ENCODE data around the gene IFT43.

GRCh38 chr14:75970989-75971388 is 14.6 kb upstream of the IFT43 start:
- TF ChIP-seq POLR2A (IDR thresholded peaks at IDR 0.05; ENCODE audit: low read length) (no peak), GATA1 (IDR thresholded peaks at IDR 0.05; ENCODE audit: low read depth, low read length) (no peak)

Measured in erythroblast (primary cell).